ENCODE measurements around the gene SFRP5. TPM values are rescaled to one million over a fixed set of nuclear protein-coding genes. Genes with fewer than 3 reads are reported as not detected.

SFRP5 gene
- total RNA-seq, 1 experiment from 2014 or later = 3.0 TPM

- no peak for DNase-seq (ENCODE audit: low read depth)
These were observed 6.6 kb downstream of the SFRP5 start for GRCh38 chr10:97765201-97765600.

DNA sequence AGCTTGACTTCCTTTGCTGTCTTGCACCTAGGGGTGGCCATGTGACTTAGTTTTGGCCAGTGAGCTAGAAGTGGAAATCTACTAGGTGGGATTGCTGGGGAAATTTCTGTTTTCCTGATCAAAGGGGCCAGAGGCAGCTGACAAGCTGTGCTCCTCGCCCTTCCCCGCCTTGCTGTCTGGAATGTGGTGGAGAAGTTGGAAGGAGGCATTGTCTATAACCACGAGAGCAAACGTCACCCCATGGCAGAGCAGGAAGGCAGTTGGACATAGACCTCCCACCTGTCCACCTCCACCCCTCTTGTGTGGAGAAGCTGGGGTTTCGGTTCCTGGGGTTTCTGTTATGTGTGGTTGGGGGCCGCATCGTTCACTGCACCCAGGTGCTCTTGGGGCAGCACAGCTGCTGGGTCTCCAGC is 7.3 kb downstream of the SFRP5 start:
- DNase-seq (ENCODE audit: low read depth) = no peak

- DNase-seq (ENCODE audit: low read depth) = no peak
These were observed 7.9 kb downstream of the SFRP5 start for GRCh38 chr10:97763947-97764346.

DNA sequence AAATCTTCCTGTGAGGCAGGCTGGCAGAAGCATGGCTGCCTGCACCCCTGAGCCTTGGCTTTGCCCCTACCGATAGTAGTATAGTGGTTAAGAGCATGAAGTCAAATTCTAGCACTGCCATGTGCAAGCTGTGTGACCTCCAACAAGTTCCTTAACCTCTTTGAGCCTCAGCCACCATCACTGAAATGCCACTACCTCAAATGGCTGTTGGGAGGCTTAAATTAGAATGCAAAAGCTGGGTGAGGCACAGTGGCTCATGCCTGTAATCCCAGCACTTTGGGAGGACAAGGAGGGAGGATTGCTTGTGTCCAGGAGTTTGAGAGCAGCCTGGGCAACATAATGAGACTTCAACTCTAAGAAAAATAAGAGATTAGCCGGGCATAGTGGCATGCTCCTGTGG is 8.4 kb downstream of the SFRP5 start:
- no peak for DNase-seq (ENCODE audit: low read depth)

- no peak for DNase-seq (ENCODE audit: low read depth)
These were observed 9.0 kb downstream of the SFRP5 start for GRCh38 chr10:97762816-97763215.

- DNase-seq (ENCODE audit: low read depth) = no peak
These were observed 9.7 kb downstream of the SFRP5 start for GRCh38 chr10:97762056-97762455.

- no peak for DNase-seq (ENCODE audit: low read depth)
These were observed 10.4 kb downstream of the SFRP5 start for GRCh38 chr10:97761331-97761865.

- no peak for DNase-seq (ENCODE audit: low read depth)
These were observed 11.1 kb downstream of the SFRP5 start for GRCh38 chr10:97760461-97761257.

GRCh38 chr10:97759946-97760345 is 11.9 kb downstream of the SFRP5 start:
- no peak for DNase-seq (ENCODE audit: low read depth)

GRCh38 chr10:97759158-97759887 is 12.5 kb downstream of the SFRP5 start:
- DNase-seq (ENCODE audit: low read depth) = peak; percentile 75

DNA sequence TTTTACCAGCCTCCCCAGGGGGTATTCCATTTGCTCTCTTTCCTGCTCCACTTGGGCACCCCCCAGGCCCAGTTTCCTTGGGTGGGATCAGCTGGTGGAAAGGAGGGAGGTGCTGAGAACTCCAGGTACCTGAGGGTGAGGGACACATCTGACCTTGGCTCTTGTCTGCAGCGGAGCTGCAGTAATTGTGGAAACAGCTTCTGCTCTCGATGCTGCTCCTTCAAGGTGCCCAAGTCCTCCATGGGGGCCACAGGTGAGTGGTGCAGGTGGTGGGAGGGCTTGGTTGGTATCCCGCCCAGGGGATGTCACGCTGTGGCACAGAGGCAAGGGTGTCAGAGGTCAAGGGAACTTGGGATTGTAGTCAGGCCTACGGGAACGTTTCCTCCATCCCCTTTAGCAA is 14.3 kb downstream of the SFRP5 start:
- DNase-seq (ENCODE audit: low read depth) = no peak

- DNase-seq (ENCODE audit: low read depth) = no peak
These were observed 16.1 kb downstream of the SFRP5 start for GRCh38 chr10:97755718-97756117.

DNA sequence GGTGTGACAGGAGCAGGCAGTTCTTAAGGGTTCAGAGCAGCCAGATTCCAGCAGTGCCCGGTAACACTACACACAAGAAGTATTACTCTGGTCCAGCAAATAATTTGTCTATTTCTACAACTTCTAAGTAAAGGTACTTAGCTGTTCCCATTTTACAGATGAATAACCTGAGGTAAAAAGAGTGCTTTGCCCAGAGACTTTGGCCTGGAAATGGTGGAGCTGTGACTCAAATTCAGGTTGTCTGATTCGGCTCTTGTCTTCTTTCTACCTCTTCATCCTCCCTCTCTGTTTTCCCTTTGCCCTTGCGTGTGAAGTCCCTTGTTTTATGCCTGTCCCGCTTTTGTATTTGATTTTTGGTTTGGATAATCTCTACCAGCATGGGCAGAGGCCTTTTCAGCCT is 17.1 kb downstream of the SFRP5 start:
- DNase-seq (ENCODE audit: low read depth) = no peak

DNA sequence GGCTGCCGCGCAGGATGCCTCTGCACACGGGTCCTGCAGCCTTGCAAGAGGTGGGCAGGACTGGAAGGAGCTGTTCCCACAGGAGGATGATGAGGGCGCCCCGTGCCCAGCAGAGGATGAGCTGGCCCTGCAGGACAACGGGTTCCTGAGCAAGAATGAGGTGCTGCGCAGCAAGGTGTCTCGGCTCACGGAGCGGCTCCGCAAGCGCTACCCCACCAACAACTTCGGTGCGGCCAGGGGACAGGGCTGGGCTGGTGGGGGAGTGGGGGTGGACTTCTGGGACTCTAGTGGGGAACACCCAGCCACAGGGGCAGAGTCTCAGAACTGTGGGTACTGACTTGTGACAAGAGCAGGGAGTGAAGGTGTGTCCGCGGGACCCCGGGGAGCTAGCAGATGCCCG is 18.8 kb downstream of the SFRP5 start:
- DNase-seq (ENCODE audit: low read depth) = no peak

DNA sequence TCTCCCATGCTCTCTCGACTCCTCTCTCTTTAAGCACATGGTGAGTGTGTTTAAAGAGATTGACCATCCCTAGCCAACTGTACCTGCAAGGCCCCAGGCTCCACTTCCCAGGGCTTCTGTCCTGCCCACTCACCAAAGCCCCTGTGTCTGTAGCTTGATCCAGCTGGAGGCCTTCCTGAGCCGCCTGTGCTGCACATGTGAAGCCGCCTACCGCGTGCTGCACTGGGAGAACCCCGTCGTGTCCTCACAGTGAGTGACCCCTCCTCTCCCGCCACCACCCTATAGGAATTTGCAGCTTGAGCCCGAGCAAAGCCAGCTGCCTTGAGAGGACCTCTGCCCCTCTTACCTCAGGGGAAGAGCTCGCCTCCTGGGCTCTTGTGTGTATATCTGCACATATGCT is 23.7 kb downstream of the SFRP5 start:
- DNase-seq (ENCODE audit: low read depth) = no peak

DNA sequence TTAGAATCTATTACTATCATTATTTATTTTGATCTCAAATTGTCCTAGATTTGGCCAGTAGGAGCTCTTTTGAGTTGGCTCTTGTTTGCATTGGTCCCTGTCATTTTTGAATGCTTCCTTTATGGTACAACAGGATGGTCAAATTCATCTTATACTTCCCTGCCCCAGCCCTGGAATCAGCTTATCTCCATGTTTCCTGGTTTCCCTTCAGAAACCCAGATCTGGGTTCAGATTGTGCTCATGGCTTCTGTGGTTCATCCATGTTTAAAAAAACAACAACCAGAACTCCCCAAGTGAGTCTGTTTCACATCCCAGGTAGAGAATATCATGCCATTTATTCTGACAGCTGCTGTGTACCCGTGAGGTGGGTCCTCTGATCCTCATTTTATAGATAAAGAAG is 24.2 kb downstream of the SFRP5 start:
- DNase-seq (ENCODE audit: low read depth) = no peak

- no peak for DNase-seq (ENCODE audit: low read depth)
These were observed 27.3 kb downstream of the SFRP5 start for GRCh38 chr10:97744405-97745035.

DNA sequence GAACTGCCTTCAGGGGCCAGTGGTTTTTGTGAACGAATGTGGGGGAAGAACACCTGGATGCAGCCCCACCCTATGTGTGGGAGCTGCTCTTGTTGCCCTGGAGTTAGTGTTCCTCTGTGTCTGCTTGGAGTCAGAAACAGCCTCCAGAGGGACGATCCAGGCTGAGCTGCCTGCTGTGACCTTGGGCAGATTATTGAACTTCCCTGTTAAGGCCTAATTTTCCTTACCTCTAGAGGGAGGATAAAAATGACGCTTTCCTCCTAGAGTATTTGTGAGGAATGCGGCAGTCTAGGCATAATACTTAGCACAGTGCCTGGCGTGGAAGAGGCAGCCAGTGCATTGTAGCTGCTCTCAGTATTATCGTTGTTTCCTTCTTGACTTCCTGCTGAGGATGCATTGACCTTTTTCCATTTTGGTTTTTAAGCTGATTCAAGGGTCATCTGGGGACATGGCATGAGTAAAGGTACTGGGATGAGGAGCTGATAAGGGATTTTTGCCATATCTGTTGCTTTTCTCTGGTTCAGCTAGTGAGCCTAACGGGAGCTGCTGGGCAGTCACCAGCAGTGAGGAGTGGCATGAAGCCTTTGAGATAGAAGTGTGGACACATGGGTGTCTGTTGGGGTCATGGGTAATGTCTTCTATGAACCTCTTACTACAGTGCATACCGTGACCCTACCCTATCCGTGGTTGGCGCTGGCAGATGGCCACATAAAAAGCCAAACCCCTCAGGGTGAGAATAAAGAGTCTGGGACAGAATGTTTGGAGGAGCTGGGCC is 28.4 kb downstream of the SFRP5 start:
- DNase-seq (ENCODE audit: low read depth) = no peak

GRCh38 chr10:97740613-97741012 is 31.2 kb downstream of the SFRP5 start:
- no peak for DNase-seq (ENCODE audit: low read depth)

DNA sequence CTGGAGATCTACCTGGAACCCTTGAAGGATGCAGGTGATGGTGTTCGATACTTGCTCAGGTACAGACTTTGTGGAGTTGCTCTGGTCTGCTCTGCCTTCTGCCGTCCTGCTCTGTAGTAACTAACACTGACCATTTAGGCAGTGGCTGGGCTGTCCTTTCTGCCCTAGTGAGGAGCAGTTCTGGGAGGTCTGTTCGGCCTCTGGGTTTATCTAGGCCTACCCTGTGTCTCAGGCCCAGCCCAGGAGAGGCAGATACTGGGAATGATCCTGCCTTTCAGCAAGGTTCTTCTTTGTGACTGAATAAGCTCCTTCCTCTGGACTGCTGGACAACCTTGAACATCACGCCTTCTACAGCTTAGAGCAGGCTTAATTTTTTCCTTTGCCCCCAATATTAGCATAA is 33.2 kb downstream of the SFRP5 start:
- no peak for DNase-seq (ENCODE audit: low read depth)

DNA sequence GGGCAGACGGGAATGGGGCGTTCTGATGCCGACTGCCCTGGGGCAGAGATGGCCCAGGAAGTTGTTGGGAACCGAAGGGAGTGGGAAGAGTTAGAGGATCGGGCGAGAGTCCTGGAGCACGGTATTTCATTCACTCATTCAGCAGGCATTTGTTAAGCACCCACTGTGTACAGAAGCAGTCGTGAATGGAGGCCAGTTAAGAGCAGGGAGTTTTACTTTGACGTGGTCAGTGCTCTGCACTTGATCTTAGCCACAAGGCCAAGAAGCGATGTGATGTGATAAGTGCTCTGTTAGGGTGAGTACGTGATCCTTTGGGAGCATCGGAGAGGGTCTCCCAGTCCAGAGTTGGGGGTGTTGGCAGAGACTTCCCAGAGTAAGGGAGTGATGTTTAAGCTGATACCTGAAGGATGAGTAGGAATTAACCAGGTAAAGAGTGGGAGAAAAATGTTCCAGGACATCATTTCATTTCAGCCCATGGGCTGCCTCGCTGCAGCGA is 34.0 kb downstream of the SFRP5 start:
- no peak for DNase-seq (ENCODE audit: low read depth)

Data from Daoy (cell line).